ENCODE results near the gene POLDIP2. TPM values are rescaled to one million over a fixed set of nuclear protein-coding genes. Genes with fewer than 3 reads are reported as not detected.

Gene POLDIP2
- total and polyA plus RNA-seq, 10 of the 15 experiments (the other 5 are each of a cell fraction or from before 2014, with no cell fraction given): 22.8 to 196 (median 121) TPM

- CTCF ChIA-PET: interaction anchor here (6.2 kb wide), 1 partner anchor 18 kb away, joined by 37 read pairs; no protein-coding TSS in a partner anchor
- in situ Hi-C loops (cut with MboI) (no loop called here), intact Hi-C loops (cut with micrococcal nuclease; ENCODE audit: unreplicated experiment) (no loop called here)
- Histone ChIP-seq H3K4me1 (ENCODE audit: control insufficient read depth, insufficient read depth, low read length) (no peaks in the 10 kb centered on the region; the same call in 1 of the 2 replicates), H2AFZ (ENCODE audit: control insufficient read depth, low read depth, low read length) (no peak overlapping the region), H3K9me3 (replicated peaks; ENCODE audit: control insufficient read depth, insufficient read depth, low read length) (no peaks in the 10 kb centered on the region), H3K27ac (ENCODE audit: control insufficient read depth, insufficient read depth) (no peak overlapping the region), H3K79me2 (ENCODE audit: control insufficient read depth, insufficient read depth, low read length) (no peaks in the 10 kb centered on the region), H3K4me3 (no peak overlapping the region), H4K20me1 (ENCODE audit: control insufficient read depth, insufficient read depth) (no peaks in the 10 kb centered on the region), H3K27me3 (replicated peaks in 1 of 2; ENCODE audit: control insufficient read depth in 2 of 2, insufficient read depth in 2 of 2, low read length in 1 of 2) (no peaks in the 10 kb centered on the region), H3K4me2 (ENCODE audit: control insufficient read depth, insufficient read depth) (no peak overlapping the region), H3K36me3 (ENCODE audit: control insufficient read depth in 2 of 2, insufficient read depth in 2 of 2, low read length in 1 of 2) (peaks cover 1 to 6% of the 10 kb centered on the region in 2 experiments; a peak in 3 of 4 replicates), H3K9ac (ENCODE audit: control insufficient read depth, insufficient read depth, low read length) (no peak overlapping the region)
- WGBS (ENCODE audit: insufficient coverage, insufficient replicate concordance, low lambda C conversion rate, missing lambda C conversion rate): 57% methylated on average over 6 of the region's 6 CpGs
- POLR2A ChIA-PET: interaction anchor here (1.0 kb wide), 1 partner anchor 63 kb away, joined by 3 read pairs; the partner anchor contains the start of gene TNFAIP1
- peak; percentile 85 for ATAC-seq
- SMC1A ChIA-PET (ENCODE audit: uncharacterized antibody, unreplicated experiment): interaction anchor here (0.8 to 1.2 kb wide), 3 partner anchors 9 to 221 kb away, joined by 3 read pairs; no protein-coding TSS in a partner anchor
- BruUV-seq (replicated peaks): no TSS peak
- TF ChIP-seq LARP7 (IDR thresholded peaks at IDR 0.05) (no peak), NR2F1 (conservative IDR thresholded peaks at IDR 0.05) (peak; percentile 62; the same call in 1 of the 2 replicates), HDAC6 (IDR thresholded peaks at IDR 0.05; ENCODE audit: unreplicated experiment) (no peak), SMAD1 (IDR thresholded peaks at IDR 0.05; ENCODE audit: low read depth, partially characterized antibody) (no peak), CBX3 (IDR thresholded peaks at IDR 0.05; ENCODE audit: borderline replicate concordance, low read depth) (no peak), HSF1 (IDR thresholded peaks at IDR 0.05; ENCODE audit: low read depth, low read length) (no peak), SPI1 (IDR thresholded peaks at IDR 0.05; ENCODE audit: borderline replicate concordance, insufficient read depth, low read depth, low read length) (peak; percentile 51), EGR1 (IDR thresholded peaks at IDR 0.05; ENCODE audit: borderline replicate concordance in 1 of 2, low read depth in 2 of 2, low read length in 2 of 2) (no peak), ZBTB40 (IDR thresholded peaks at IDR 0.05; ENCODE audit: borderline replicate concordance) (no peak)
- TF ChIP-seq, protein P1, sequence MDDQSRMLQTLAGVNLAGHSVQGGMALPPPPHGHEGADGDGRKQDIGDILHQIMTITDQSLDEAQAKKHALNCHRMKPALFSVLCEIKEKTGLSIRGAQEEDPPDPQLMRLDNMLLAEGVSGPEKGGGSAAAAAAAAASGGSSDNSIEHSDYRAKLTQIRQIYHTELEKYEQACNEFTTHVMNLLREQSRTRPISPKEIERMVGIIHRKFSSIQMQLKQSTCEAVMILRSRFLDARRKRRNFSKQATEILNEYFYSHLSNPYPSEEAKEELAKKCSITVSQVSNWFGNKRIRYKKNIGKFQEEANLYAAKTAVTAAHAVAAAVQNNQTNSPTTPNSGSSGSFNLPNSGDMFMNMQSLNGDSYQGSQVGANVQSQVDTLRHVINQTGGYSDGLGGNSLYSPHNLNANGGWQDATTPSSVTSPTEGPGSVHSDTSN (IDR thresholded peaks at IDR 0.05; ENCODE audit: insufficient replicate concordance, low read depth, low read length): no peak
- TF ChIP-seq, protein P2, sequence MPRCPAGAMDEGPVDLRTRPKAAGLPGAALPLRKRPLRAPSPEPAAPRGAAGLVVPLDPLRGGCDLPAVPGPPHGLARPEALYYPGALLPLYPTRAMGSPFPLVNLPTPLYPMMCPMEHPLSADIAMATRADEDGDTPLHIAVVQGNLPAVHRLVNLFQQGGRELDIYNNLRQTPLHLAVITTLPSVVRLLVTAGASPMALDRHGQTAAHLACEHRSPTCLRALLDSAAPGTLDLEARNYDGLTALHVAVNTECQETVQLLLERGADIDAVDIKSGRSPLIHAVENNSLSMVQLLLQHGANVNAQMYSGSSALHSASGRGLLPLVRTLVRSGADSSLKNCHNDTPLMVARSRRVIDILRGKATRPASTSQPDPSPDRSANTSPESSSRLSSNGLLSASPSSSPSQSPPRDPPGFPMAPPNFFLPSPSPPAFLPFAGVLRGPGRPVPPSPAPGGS (IDR thresholded peaks at IDR 0.05; ENCODE audit: borderline replicate concordance, insufficient read depth, low read depth, low read length, poor library complexity, severe bottlenecking): no peak
- RAD21 ChIA-PET (ENCODE audit: unreplicated experiment): interaction anchor here (1.1 kb wide), 1 partner anchor 18 kb away, joined by 3 read pairs; no protein-coding TSS in a partner anchor
- no peak for FAIRE-seq
- no peak for DNase-seq (ENCODE audit: low read depth, low spot score)
These were observed 41.1 kb upstream of the POLDIP2 start for GRCh38 chr17:28398280-28398981.

Measured in GM12878 (cell line).